ENCODE results near the gene GDNF. TPM values are rescaled to one million over a fixed set of nuclear protein-coding genes. Genes with fewer than 3 reads are reported as not detected.

Gene GDNF
- total RNA-seq, 1 experiment from 2014 or later: not detected

DNA sequence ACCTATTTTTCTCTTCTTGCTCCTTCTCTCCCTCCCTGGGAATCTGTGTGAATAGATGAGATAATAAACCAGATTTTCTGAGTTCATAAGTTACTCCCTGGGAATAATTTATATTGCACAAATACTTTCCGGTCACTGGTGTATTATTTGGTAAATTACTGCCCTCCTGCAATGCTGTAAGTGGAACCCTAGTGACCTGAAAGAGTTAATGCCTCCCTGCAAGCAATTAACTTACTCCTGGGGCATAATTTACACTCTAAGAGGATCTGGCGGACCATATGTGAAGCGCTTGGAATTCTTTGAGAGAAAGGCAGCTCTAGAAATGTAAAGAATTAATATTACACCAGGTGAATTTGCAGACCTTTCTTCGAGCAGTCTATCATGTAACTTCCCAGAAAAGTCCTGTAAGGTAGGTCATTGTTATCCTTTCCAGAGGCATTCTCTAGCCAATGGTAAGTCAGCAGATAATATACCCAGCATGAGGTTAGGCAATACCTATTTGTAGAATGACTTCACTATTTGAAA, 7.0 kb upstream of the GDNF start:
- no peak for DNase-seq (ENCODE audit: low spot score)

DNA sequence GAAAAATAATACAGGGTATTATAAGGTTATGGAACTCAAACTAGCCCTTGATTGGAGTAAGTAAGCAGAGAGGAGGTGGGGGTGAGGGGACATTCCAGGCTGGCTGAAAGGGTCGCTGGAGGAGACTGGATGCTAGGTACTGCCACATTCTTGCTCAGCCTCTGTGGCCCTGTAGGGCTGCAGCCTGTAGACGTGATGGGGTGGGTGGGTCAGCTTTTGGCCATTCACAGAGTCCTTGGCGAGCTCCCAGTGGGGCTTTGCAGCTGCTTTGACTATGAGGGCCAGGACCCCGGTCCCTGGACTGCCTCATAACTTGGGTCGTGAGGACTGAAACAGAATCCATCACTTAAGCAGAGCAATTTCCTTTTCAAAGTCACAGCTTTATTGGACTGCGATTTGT, 4.2 kb upstream of the GDNF start:
- no peak for DNase-seq (ENCODE audit: low spot score)

DNA sequence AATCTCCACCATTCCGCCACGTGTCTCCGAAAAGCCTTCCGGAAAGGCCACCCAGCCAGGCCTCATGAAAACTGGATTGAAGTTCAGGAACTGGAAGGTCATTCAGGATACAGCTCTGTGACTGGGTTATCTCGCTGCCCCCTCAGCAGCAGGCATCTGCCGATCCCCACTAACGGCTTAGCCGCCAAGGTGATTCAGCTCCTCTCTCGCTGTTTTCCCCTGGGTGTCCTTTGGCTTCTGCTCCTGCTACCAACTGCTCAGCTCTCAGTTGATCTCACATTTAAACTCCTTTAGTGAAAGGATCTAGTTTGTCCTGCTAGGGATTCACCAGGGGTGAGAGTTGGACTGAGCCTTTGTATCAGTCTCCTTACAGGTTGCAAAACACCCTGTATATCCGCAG, 2.2 kb upstream of the GDNF start:
- DNase-seq (ENCODE audit: low spot score): no peak

DNA sequence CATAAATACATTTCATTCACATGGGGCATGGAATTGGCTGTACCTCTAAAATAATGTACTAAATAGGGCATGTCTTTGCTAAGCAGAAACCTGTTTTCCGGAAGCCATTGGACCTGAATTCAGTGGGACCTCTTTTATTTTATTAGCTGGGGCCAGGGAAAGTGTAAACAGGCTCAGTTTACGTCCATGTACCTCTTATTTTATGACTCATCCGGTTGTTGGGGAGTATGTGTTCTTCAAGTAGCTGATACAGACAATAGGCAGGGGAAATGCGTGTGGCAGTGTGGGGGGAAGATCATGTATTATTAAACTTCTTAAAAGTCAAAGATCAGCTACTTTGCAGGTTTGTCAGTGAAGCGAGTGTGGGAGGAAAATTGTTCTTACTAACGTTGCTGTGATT, 1.4 kb upstream of the GDNF start:
- no peak for DNase-seq (ENCODE audit: low spot score)

DNA sequence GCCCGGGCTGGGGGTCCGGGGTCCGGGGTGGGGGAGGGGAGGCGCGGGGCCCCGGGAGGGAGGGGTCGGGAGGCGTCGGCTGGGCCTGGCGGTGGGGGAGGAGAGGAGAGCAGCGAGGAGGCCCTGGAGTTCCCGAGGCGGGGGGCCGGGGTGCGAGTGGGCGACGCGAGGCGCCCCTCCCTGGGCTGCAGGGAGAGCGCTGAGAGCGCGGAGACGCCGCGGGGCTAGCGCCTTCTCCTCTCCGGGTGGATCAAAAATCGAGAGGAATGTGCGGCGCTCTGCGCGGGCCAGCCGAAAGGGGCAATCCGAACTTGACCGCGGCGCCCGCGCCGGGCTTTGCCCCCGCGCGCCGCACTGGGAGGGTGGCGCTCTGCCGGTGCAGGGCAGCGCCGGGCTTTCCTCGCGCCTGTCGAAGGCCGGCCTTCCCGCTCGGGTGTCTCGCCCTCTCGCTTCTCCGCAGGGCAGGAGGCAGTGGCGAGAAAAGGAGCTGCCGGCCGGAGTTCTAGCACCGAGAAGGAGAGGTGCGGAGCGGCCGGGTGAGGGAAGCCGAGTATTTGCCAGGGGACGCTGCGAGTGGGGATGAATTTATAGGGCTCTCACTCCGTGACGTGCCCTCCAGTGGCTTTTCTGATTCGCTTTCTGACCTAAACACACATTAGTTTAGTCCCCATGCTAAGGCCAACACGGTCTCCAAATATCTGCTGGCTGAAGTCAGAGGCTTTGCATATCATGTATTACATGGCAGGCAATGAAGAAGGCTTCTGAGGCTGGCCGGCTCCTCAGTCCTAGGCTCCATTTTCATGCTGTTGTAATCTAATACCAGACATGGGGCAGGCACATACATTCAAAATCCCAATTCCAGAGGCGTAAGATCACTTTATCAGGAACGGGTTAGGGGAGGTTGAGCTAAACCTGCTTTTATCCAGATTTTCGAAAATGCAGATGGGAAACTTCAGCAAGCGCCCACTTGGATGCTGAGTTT, 503 bp upstream of the GDNF start:
- DNase-seq (ENCODE audit: low spot score): no peak

DNA sequence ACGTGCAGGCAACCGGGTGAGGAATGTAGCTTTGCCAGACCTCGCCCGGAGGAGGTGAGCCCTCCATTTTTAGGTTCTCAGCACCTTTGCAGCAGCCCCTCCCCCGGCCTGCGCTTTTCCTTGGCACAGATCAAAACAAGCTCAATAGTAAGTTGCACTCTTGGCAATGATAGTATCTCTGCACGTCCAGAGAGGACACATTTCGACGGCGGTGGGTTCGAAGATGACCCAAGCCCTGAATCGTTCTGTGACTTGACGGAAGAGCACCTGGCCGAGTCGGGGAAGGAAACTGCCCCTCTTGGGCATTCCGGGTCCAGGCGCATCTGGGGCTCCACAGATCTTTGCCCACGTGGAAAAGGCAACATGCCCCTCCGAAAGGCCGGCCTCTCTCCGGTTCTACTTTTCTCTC, 904 bp downstream of the GDNF start:
- no peak for DNase-seq (ENCODE audit: low spot score)

DNA sequence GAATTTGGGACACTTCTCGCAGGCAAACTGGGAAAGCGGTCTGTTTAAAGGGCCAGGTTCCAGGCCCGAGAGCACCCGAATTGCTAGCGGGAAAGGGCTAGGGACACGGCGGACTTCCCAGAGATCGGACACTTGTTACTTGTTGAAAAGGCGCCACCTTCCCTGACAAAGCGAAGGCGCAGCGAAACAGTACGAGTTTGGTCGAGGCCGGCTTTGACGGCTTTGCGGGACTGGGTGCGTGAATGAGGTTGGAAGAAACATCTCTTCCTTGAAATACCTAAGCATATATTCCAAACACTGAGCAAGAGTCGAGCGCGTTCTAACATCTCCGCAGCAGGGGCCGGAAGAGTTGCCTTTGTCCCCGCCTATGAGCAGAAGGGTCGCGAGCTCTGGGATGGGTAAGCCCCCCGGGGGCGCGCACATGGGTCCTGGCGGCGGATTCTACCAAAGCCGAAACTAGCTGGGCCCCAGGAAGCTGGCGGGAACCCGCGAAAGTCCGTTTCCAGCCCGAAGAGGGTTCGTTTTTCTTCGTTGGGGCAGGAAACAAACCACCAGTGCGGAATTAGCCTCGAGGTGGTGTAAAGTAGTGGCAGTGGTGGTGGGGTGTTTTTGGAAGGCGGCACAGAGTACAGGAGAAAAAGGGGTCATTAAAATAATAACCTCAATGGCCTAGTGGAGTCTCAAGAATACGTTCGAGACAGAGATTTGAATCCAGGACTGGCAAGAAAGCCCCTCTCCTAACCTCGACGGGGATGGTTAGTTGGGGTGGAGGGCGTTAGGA, 1.5 kb downstream of the GDNF start:
- DNase-seq (ENCODE audit: low spot score): no peak

DNA sequence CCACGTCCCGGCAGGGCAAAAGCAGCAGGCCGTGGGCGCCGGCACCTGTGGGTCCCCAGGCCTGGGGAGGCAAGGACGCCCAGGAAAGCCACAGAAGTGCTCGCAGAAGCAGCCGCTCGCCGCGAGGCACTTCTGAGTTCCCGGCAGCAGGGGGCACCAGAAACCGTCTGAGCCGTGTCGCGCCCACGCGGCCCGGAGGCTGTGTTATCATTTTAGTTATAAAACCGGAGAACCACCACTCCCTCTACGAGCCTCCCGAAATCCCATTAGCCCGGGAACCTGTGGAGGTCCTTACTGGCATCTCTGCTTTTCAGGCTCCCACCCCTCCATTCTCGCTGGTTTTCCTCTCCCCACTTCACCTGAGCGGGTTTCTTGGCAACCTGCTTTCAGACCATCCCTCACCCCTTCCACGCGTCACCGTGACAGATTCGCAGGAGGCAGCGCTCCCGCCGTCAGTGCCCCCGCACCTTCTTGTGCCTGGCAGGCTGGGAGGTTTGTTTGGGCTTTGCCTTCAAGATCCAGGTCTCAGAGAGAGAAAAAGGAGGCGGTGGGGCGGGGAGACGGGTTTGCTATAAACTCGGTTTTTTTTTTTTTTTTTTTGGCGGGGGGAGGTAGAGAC, 2.3 kb downstream of the GDNF start:
- peak; percentile 38 for DNase-seq (ENCODE audit: low spot score)

DNA sequence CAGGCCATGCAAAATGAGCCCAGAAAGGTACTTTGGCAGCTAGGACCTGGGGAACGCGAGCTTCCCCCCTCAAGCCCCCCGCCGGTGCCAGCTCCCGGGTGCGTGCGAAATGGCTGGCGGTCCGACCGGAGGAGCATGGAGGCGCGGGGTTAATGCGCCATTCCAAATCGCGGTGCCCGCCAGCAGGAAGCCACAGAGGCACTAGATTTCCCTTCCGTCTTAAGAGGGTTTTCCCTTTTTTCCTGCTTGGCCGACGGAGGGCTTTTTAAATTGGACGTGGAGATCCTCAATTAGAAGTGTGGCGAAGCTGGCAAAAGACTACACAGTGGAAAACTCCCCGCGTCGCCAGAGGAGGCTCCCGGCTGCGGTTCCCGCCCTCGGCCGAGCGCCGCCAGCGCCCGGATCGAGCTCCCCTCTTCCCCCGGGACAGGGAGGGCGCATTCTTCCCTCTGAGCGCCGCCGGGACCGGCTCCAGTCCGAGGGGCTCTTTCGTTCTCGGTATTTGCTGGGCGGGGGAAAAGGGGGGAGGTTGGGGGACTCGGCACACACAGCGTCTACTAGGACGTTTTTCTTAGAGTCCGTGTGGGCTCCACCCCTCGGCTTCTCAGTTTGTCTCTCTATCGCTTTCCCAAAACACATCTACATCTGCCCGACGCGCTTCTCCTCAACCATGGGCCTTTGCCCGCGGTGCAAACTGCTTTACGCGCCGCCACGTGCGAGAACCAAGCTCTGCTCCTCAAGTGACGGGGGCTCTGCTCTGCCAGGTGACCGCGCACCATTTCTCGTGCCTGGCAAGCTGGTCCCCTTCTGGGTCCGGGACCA, 3.0 kb downstream of the GDNF start:
- no peak for DNase-seq (ENCODE audit: low spot score)

DNA sequence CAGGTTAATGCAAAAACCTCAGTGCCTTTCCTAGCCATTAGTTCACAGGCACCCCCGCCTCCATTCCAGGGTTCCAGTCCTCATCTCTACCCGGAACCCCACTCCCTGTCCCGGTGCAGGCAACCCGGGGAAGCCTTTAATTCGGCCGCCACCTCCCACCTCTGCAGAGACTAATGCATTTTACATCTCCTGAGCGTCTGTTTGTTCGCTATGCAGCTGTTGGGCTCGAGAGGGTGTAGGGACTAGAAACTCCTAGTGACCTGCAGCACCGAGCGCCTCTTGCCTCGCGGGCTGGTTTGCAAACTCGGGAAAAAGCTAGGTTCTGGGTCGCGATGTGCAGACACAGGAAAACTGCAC, 3.6 kb downstream of the GDNF start:
- DNase-seq (ENCODE audit: low spot score): no peak

DNA sequence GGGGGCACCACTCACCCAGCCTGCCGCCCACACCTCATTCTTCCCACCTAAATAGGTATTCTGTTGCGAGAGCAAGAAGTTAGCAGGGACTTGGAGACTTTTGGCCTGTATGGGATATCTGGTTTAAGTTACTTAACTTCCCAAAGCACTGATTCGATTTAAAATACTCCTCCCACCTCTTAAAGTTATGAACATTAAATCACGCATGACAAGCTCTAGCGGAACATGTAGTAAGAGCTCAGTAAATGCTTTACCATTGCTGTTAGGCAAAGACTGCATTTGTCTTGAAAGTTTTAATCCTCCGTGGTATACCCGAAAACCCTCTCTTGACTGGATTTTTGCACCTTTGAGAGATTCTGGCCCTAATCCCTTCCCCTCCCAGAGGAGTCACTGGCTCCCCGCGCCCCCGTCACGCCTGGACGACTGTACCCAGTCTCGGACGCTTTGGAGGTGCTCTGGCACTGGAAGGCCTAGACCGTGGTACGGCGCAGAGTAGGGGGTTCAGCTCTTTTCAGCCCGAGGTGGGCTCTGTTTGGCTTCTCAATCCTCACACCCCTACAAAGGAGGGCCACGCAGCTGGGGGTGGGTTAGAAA, 4.4 kb downstream of the GDNF start:
- no peak for DNase-seq (ENCODE audit: low spot score)

DNA sequence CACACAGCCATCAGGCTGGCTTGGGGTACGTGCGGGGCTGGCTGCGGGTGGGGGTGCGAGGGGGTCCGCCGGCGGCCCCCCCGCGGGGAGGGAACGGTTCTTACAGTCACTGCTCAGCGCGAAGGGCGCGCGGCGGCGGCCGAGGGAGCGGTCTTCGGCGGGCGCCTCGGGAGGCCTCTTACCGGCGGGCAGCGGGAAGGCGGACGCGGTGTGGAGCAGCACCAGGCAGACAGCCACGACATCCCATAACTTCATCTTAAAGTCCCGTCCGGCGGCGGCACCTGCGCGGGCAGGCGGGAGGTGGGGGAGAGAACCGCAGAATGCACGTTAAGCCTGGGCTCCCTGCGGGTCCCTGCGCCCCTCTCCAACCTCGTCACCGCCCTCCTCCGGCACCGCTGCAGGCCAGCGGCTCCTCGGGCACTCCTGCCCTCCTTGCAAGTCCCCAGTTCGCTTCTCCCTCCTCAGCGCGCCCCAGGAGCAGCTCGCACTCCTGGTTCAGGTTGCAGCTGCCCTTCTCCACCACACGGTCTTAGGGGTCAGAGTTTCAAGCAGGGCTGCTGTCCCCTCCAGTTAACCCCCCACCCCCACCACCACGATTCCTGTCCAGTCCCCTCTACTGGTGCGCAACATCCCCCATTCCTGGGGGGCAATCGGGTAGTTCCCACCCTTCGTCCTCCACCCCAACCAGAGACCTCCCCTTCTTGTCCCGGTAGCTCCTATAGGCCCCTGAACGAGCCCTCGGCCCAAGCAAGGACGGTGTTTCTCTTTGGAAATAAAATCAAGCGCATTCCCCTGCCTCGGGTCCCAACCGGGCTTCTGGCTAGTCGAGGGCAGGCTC, 5.1 kb downstream of the GDNF start:
- DNase-seq (ENCODE audit: low spot score): no peak

DNA sequence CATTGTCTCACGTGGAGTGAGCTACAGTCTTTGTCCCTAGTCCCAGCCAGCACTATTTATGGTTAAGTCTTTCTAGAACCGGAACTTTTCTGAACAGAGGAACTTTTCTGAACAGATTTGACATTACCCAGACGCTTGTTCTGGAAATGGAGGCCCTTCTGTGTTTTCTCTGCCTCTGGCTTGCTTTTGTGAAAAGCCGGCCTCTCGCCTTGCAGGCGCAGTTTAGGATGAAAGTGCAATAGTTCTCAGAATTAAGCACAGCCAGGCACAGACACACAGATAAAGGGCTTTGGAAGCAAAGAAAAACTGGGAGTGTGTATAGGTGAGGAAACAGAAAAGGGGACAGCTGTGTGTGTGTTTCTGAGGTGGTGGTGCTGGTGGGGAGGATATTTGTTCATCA, 5.9 kb downstream of the GDNF start:
- no peak for DNase-seq (ENCODE audit: low spot score)

DNA sequence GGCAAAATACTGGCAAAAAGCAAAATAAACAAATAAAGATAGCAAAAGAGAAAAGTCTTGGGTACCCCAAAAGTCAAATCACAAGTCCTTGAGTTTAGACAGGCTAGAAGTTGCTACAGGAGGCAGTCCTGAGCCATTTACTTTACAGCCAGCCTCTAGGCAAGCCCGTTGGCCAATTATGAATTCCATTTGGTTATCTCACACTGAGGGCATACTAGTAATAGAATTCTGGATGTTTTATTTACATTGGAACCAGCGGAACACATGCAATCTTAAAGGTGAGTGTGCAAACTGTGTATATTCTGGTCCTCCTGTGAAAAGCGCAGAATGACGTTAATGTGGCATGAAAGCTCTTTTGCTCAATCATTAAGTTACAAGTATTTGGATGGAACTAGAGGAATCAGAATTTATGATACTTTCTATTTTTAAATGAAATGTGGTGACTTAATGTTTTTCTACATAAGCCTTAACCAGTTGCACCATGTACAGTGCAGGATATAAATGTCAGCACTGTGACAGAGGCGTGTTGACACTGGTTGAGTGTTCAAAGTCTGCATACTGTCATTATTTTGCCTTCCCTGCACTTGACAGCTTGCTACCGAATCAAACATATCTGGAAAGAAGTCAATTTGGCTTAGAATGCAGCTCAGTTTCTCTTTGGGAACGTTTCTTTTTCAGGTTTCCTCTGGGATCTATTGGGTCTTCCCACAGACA, 7.9 kb downstream of the GDNF start:
- DNase-seq (ENCODE audit: low spot score): no peak

DNA sequence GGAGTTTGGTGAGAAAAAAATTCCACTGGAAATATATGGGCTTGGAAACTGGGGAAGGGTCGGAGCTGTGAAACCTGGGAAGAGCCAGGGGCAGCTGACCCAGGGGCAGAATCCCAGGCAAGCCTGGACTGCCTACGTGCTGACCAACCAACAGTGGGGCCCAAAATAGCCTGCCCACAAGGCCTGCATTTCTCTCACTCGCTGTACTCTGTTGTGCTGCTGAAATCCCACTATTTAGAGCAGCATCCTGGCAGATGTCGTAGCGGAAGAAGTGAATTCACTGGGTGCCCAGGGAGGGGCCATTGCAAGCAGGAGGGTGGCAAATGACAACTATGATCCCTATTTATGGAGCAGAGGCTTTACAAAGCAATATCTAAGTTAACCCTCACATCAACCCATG, 9.5 kb downstream of the GDNF start:
- DNase-seq (ENCODE audit: low spot score): no peak

DNA sequence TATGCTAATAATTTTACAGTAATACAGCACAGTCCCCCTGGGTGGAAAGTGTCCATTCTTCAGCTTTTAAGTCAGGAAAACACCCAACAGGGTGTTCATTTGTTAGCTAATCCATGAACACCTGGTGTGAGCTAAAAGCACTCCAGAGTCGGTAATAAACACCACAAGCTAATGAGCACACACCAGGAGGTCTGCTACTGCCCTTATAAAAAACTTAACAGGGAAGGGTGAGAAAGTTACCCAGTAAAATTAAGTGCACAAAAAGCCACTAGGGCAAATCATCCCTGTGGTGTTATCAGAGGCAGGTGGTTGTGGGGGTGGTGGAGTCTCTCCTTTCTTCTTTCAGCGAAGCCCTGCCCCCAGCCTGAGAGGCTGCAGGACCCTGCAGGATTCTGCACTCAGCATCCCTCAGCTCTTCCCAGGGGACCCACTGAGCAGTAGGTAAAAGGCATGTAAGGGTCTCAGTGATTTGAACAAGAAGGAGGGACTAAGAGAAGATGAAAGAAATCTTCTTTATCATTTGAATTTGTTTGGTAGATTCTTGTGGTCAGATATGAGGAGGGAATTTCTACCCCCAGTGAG, 14.4 kb downstream of the GDNF start:
- no peak for DNase-seq (ENCODE audit: low spot score)

DNA sequence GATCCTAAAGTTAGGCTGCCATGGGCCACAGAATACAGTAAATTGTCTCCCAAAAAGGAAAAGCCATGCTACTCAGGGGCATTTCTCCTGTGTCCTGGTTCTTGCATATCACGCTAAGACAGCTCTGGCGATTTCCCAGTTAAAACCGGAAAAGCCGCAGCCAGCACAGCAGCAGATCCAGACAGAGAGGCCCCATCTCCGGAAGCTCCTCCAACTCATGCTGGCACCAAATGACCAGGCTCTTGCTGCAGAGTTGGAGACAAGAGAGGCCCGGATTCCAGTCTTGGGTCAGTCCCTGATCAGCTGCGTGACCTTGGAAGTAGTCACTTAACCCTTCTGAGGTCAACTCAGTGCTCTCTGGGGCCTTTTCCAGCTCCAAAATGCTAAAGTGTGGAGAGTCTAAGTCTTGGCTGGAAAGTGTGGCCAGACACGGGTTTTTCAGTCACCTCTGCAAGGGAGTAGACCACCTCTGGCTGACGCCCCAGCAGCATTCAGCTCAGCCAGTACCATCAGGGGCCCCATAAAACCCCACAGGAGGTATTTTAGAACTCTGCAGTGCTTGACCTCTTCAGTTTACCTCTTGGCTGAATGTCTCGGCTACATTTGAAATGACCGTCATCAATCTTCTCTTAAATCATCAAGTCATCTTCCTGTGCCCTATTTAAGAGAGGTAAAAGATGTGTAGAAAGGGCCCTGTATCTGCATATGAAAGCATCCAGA, 16.2 kb downstream of the GDNF start:
- DNase-seq (ENCODE audit: low spot score): no peak

DNA sequence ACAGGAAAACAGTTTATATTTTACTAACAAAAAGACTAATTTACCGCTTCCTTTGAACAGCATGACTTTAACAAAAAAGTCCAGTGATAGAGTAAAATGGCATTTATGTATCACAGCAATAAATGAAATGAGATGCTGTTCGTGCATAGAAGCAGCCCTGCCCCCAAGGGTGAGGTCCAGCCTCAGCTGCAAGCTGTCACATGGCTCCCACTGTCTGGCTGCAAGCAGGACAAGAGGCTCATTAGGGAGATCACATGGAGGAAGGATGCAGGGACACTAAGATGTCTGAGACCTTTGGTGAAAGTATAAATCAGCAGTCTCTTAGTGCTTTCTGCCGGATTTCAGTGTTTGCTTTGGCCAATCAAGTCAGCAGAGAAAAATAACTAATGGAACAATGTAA, 23.0 kb downstream of the GDNF start:
- no peak for DNase-seq (ENCODE audit: low spot score)
